ENCODE measurements around the gene TIGD6.

The TIGD6 gene

GRCh38 chr5:150044712-150045111 is 44.3 kb upstream of the TIGD6 start:
- no peaks in the 10 kb centered on the region for H3K4me1 ChIP-seq (ENCODE audit: insufficient read depth, low read length, poor library complexity, severe bottlenecking)
- no peaks in the 10 kb centered on the region for H3K9me2 ChIP-seq (replicated peaks; ENCODE audit: low read depth, low read length)
- no peak overlapping the region for H2AFZ ChIP-seq (ENCODE audit: low read length)
- H4K20me1 ChIP-seq (ENCODE audit: insufficient read depth, low read length, poor library complexity, severe bottlenecking) = no peaks in the 10 kb centered on the region
- peaks cover 94% of the 10 kb centered on the region; the same call in 1 of the 2 replicates for H3K36me3 ChIP-seq (ENCODE audit: insufficient read depth, low read length)
- H3K4me2 ChIP-seq (ENCODE audit: low read depth, low read length, poor library complexity, severe bottlenecking) = no peak overlapping the region
- no peaks in the 10 kb centered on the region for H3K27me3 ChIP-seq (ENCODE audit: insufficient read depth, low read length, poor library complexity, severe bottlenecking)
- no peaks in the 10 kb centered on the region for H3K9me3 ChIP-seq (ENCODE audit: insufficient read depth, low read depth, low read length)
- no peak overlapping the region for H3K4me3 ChIP-seq (ENCODE audit: low read length, poor library complexity, severe bottlenecking)
- H3F3A ChIP-seq (ENCODE audit: low read depth) = no peaks in the 10 kb centered on the region
- H3K79me2 ChIP-seq (ENCODE audit: insufficient read depth, low read length) = no peaks in the 10 kb centered on the region
- TF ChIP-seq, protein P1, sequence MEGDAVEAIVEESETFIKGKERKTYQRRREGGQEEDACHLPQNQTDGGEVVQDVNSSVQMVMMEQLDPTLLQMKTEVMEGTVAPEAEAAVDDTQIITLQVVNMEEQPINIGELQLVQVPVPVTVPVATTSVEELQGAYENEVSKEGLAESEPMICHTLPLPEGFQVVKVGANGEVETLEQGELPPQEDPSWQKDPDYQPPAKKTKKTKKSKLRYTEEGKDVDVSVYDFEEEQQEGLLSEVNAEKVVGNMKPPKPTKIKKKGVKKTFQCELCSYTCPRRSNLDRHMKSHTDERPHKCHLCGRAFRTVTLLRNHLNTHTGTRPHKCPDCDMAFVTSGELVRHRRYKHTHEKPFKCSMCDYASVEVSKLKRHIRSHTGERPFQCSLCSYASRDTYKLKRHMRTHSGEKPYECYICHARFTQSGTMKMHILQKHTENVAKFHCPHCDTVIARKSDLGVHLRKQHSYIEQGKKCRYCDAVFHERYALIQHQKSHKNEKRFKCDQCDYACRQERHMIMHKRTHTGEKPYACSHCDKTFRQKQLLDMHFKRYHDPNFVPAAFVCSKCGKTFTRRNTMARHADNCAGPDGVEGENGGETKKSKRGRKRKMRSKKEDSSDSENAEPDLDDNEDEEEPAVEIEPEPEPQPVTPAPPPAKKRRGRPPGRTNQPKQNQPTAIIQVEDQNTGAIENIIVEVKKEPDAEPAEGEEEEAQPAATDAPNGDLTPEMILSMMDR (conservative IDR thresholded peaks at IDR 0.05; ENCODE audit: low read length) = no peak
- no peak for TF ChIP-seq EZH2phosphoT487 (IDR thresholded peaks at IDR 0.05; ENCODE audit: borderline replicate concordance)
- H3K9ac ChIP-seq (ENCODE audit: low read depth, low read length, poor library complexity, severe bottlenecking) = no peak overlapping the region

GRCh38 chr5:150044329-150044681 is 43.9 kb upstream of the TIGD6 start:
- H3K4me1 ChIP-seq (ENCODE audit: insufficient read depth, low read length, poor library complexity, severe bottlenecking) = no peaks in the 10 kb centered on the region
- H3K4me3 ChIP-seq (ENCODE audit: low read length, poor library complexity, severe bottlenecking) = no peak overlapping the region
- no peak overlapping the region for H3K9ac ChIP-seq (ENCODE audit: low read depth, low read length, poor library complexity, severe bottlenecking)
- H3K9me2 ChIP-seq (replicated peaks; ENCODE audit: low read depth, low read length) = no peaks in the 10 kb centered on the region
- no peaks in the 10 kb centered on the region for H3K79me2 ChIP-seq (ENCODE audit: insufficient read depth, low read length)
- H3F3A ChIP-seq (ENCODE audit: low read depth) = no peaks in the 10 kb centered on the region
- no peak for TF ChIP-seq EZH2phosphoT487 (IDR thresholded peaks at IDR 0.05; ENCODE audit: borderline replicate concordance)
- H2AFZ ChIP-seq (ENCODE audit: low read length) = no peak overlapping the region
- H3K27me3 ChIP-seq (ENCODE audit: insufficient read depth, low read length, poor library complexity, severe bottlenecking) = no peaks in the 10 kb centered on the region
- H3K9me3 ChIP-seq (ENCODE audit: insufficient read depth, low read depth, low read length) = no peaks in the 10 kb centered on the region
- peaks cover 94% of the 10 kb centered on the region; the same call in 1 of the 2 replicates for H3K36me3 ChIP-seq (ENCODE audit: insufficient read depth, low read length)
- no peak overlapping the region for H3K4me2 ChIP-seq (ENCODE audit: low read depth, low read length, poor library complexity, severe bottlenecking)
- no peaks in the 10 kb centered on the region for H4K20me1 ChIP-seq (ENCODE audit: insufficient read depth, low read length, poor library complexity, severe bottlenecking)

DNA sequence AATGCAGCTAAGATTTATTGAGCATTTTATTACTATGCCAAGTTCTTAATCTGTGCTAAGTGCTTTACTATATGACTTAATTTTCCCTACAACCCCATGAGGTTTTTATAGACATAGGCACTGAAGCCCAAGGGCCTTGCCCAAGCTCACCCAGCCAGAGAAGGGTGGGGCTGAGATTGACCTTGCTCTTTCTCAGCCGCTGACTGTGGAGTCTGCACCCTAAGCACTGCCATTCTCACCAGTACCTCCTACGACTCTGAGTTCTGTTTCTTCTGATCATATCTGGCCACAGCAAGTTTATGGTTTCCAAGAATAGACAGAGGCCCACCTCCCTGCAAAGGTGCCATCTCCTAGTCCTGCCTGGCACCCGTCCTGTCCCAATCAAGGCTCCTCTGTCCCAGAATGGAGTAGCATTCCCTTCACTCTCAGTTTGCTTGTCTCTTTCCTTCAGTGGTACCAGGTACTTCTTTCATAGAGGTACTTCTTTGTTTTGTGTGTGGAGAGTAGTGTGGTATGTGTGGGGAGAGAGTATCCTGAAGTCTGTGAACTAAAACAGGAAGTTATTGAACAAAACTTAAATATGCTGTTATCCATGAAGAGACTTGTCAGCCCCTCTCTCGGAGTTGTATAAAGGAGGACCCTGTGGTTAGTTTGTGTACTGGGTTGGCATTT is 43.3 kb upstream of the TIGD6 start:
- TF ChIP-seq EZH2phosphoT487 (IDR thresholded peaks at IDR 0.05; ENCODE audit: borderline replicate concordance) = no peak
- TF ChIP-seq, protein P1 (conservative IDR thresholded peaks at IDR 0.05; ENCODE audit: low read length) = no peak
- no peak overlapping the region for H3K4me3 ChIP-seq (ENCODE audit: low read length, poor library complexity, severe bottlenecking)
- H3K9me2 ChIP-seq (replicated peaks; ENCODE audit: low read depth, low read length) = no peaks in the 10 kb centered on the region
- H3K9ac ChIP-seq (ENCODE audit: low read depth, low read length, poor library complexity, severe bottlenecking) = no peak overlapping the region
- H2AFZ ChIP-seq (ENCODE audit: low read length) = no peak overlapping the region
- H4K20me1 ChIP-seq (ENCODE audit: insufficient read depth, low read length, poor library complexity, severe bottlenecking) = no peaks in the 10 kb centered on the region
- H3K79me2 ChIP-seq (ENCODE audit: insufficient read depth, low read length) = no peaks in the 10 kb centered on the region
- H3K36me3 ChIP-seq (ENCODE audit: insufficient read depth, low read length) = peaks cover 93% of the 10 kb centered on the region; the same call in 1 of the 2 replicates
- no peaks in the 10 kb centered on the region for H3F3A ChIP-seq (ENCODE audit: low read depth)
- H3K27me3 ChIP-seq (ENCODE audit: insufficient read depth, low read length, poor library complexity, severe bottlenecking) = no peaks in the 10 kb centered on the region
- no peaks in the 10 kb centered on the region for H3K4me1 ChIP-seq (ENCODE audit: insufficient read depth, low read length, poor library complexity, severe bottlenecking)
- H3K9me3 ChIP-seq (ENCODE audit: insufficient read depth, low read depth, low read length) = no peaks in the 10 kb centered on the region
- H3K4me2 ChIP-seq (ENCODE audit: low read depth, low read length, poor library complexity, severe bottlenecking) = no peak overlapping the region

- H4K20me1 ChIP-seq (ENCODE audit: insufficient read depth, low read length, poor library complexity, severe bottlenecking) = no peaks in the 10 kb centered on the region
- no peaks in the 10 kb centered on the region for H3K79me2 ChIP-seq (ENCODE audit: insufficient read depth, low read length)
- peaks cover 93% of the 10 kb centered on the region; the same call in 1 of the 2 replicates for H3K36me3 ChIP-seq (ENCODE audit: insufficient read depth, low read length)
- no peak overlapping the region for H3K9ac ChIP-seq (ENCODE audit: low read depth, low read length, poor library complexity, severe bottlenecking)
- H3K9me3 ChIP-seq (ENCODE audit: insufficient read depth, low read depth, low read length) = no peaks in the 10 kb centered on the region
- no peaks in the 10 kb centered on the region for H3K9me2 ChIP-seq (replicated peaks; ENCODE audit: low read depth, low read length)
- H2AFZ ChIP-seq (ENCODE audit: low read length) = no peak overlapping the region
- no peak overlapping the region for H3K4me3 ChIP-seq (ENCODE audit: low read length, poor library complexity, severe bottlenecking)
- no peak for TF ChIP-seq EZH2phosphoT487 (IDR thresholded peaks at IDR 0.05; ENCODE audit: borderline replicate concordance)
- TF ChIP-seq, protein P1 (conservative IDR thresholded peaks at IDR 0.05; ENCODE audit: low read length) = no peak
- no peak overlapping the region for H3K4me2 ChIP-seq (ENCODE audit: low read depth, low read length, poor library complexity, severe bottlenecking)
- H3K27me3 ChIP-seq (ENCODE audit: insufficient read depth, low read length, poor library complexity, severe bottlenecking) = no peaks in the 10 kb centered on the region
- H3K4me1 ChIP-seq (ENCODE audit: insufficient read depth, low read length, poor library complexity, severe bottlenecking) = no peaks in the 10 kb centered on the region
- no peaks in the 10 kb centered on the region for H3F3A ChIP-seq (ENCODE audit: low read depth)
Observed at GRCh38 chr5:150042459-150042858, 42.0 kb upstream of the TIGD6 start.

Data from Loucy (cell line).